Keratinocyte (primary cell): ENCODE data around the gene MAP6D1. TPM values are rescaled to one million over a fixed set of nuclear protein-coding genes. Genes with fewer than 3 reads are reported as not detected.

ENCODE experiments used
- DNase-seq: peaks from one replicate; pipeline ENCODE4 v3.0.0-alpha.2; 2011; ENCODE audit warnings: low read depth, missing footprints, low spot score
- FAIRE-seq: peaks from 2 replicates; lab custom pipeline; 2011; peaks lifted over from hg19 to GRCh38; lab: Jason Lieb, UNC
- H2AFZ ChIP-seq: 2 replicates; pipeline ENCODE4 v1.6.0; 2012; ENCODE audit warnings: low read length, control low read depth, inconsistent platforms; ENCODE audit not compliant: control insufficient read depth
- H3K27ac ChIP-seq: 2 replicates; pipeline ENCODE4 v1.5.1; 2011; ENCODE audit warnings: low read length; ENCODE audit not compliant: control insufficient read depth, insufficient read depth
- H3K27me3 ChIP-seq: 3 replicates; pipeline ENCODE4 v1.6.0; 2011; ENCODE audit warnings: low read length; ENCODE audit not compliant: control insufficient read depth, insufficient read depth; ENCODE audit errors: extremely low read depth
- H3K36me3 ChIP-seq, 2 experiments: 2 replicates in 1 of 2; 3 replicates in 1 of 2; pipeline ENCODE4 v1.5.1; 2011; ENCODE audit warnings: low read length in 2 of 2, mild to moderate bottlenecking in 1 of 2; ENCODE audit not compliant: control insufficient read depth in 2 of 2, insufficient read depth in 2 of 2; ENCODE audit errors: extremely low read depth in 1 of 2
- H3K4me1 ChIP-seq: 3 replicates; pipeline ENCODE4 v1.5.1; 2011; ENCODE audit warnings: low read length; ENCODE audit not compliant: control insufficient read depth, insufficient read depth; ENCODE audit errors: extremely low read depth
- H3K4me2 ChIP-seq: 3 replicates; pipeline ENCODE4 v1.6.0; 2011; ENCODE audit warnings: low read depth, low read length; ENCODE audit not compliant: control insufficient read depth, insufficient read depth; ENCODE audit errors: extremely low read depth
- H3K4me3 ChIP-seq, 3 experiments: fragments of 200-600 bp in 1 of 3; sonication (generic) in 1 of 3; 2 replicates in 2 of 3; 3 replicates in 1 of 3; pipeline ENCODE4 v1.5.1; 2011 to 2016; ENCODE audit warnings: low read length in 3 of 3, mild to moderate bottlenecking in 3 of 3, control low read depth in 2 of 3, inconsistent platforms in 1 of 3, low read depth in 1 of 3, mixed read lengths in 1 of 3, mixed run types in 1 of 3, moderate library complexity in 1 of 3; ENCODE audit not compliant: control insufficient read depth in 2 of 3, insufficient read depth in 2 of 3; ENCODE audit errors: extremely low read depth in 1 of 3
- H3K79me2 ChIP-seq: 2 replicates; pipeline ENCODE4 v1.6.0; 2012; ENCODE audit warnings: low read length; ENCODE audit not compliant: control insufficient read depth, insufficient read depth
- H3K9ac ChIP-seq: 3 replicates; pipeline ENCODE4 v1.6.0; 2011; ENCODE audit warnings: low read length; ENCODE audit not compliant: control insufficient read depth, insufficient read depth; ENCODE audit errors: extremely low read depth
- H3K9me1 ChIP-seq: 3 replicates; pipeline ENCODE4 v1.6.0; 2011; ENCODE audit warnings: low read length; ENCODE audit not compliant: control insufficient read depth, insufficient read depth; ENCODE audit errors: extremely low read depth
- H3K9me3 ChIP-seq: 2 replicates; pipeline ENCODE4 v1.5.1; 2012; ENCODE audit warnings: low read depth, low read length; ENCODE audit not compliant: control insufficient read depth
- H4K20me1 ChIP-seq: 3 replicates; pipeline ENCODE4 v1.6.0; 2011; ENCODE audit warnings: low read length; ENCODE audit not compliant: control insufficient read depth, insufficient read depth; ENCODE audit errors: extremely low read depth
- CTCF ChIP-seq, 3 experiments: IDR thresholded peaks in 1 of 3; conservative IDR thresholded peaks in 1 of 3; optimal IDR thresholded peaks in 1 of 3; 2 replicates in 2 of 3; 3 replicates in 1 of 3; pipeline versions ENCODE3 to v1.5.1; 2011; ENCODE audit warnings: low read length in 3 of 3, mild to moderate bottlenecking in 3 of 3, moderate library complexity in 2 of 3, control low read depth in 1 of 3, inconsistent platforms in 1 of 3; ENCODE audit not compliant: insufficient read depth in 2 of 3; ENCODE audit errors: extremely low read depth in 1 of 3
- EZH2 ChIP-seq: IDR thresholded peaks from one replicate; pipeline ENCODE4 v1.6.1; 2012; ENCODE audit warnings: inconsistent platforms, mild to moderate bottlenecking, low read length, moderate library complexity
- dilution Hi-C: fragments of 300-500 bp; cut with MboI; formaldehyde crosslinking; loops from one replicate; pipeline ENCODE4 v1.7.0; 2020; ENCODE audit warnings: low sequenced_read_pairs; ENCODE audit not compliant: extremely low pct_ligation_motif_present
- polyA plus RNA-seq, 5 experiments: library from polyadenylated mRNA; depleted of rRNA in 3 of 5; stranded (reverse) in 3 of 5; stranded (forward) in 1 of 5; unstranded in 1 of 5; fragments of >200 nt; gene quantifications; 1 replicate in 1 of 5; 2 replicates in 3 of 5; 3 replicates in 1 of 5; pipeline versions ENCODE4 v1.2.1 to v1.2.3, GENCODE V29; 2011 to 2012; ENCODE audit warnings: missing spikeins in 2 of 5, low read depth in 1 of 5, low replicate concordance in 1 of 5

Gene MAP6D1
- polyA plus RNA-seq, 1 donor (not counting 4 experiments of a cell fraction or from before 2014, with no cell fraction given): 1.4 TPM

- dilution Hi-C loops: no loop called here
Observed at GRCh38 chr3:183837894-183838293, 12.5 kb upstream of the MAP6D1 start.

GRCh38 chr3:183837390-183837789 is 12.0 kb upstream of the MAP6D1 start:
- no peak for DNase-seq

More at GRCh38 chr3:183837894-183838293, 12.5 kb upstream of the MAP6D1 start:
- Histone ChIP-seq H3K4me3 (no peak overlapping the region), H3K27ac (no peak overlapping the region), H3K27me3 (no peaks in the 10 kb centered on the region), H3K79me2 (no peaks in the 10 kb centered on the region), H2AFZ (no peak overlapping the region), H3K9me1 (no peaks in the 10 kb centered on the region), H3K4me2 (no peak overlapping the region), H4K20me1 (no peaks in the 10 kb centered on the region), H3K9me3 (no peaks in the 10 kb centered on the region), H3K4me1 (no peaks in the 10 kb centered on the region), H3K9ac (no peak overlapping the region), H3K36me3 (peaks cover 12% of the 10 kb centered on the region in 2 experiments)
- no peak for DNase-seq
- no peak for FAIRE-seq
- TF ChIP-seq EZH2: no peak
- no peak for TF ChIP-seq CTCF (optimal IDR thresholded peaks at IDR 0.05 in 1 of 3, IDR thresholded peaks at IDR 0.05 in 1 of 3, conservative IDR thresholded peaks at IDR 0.05 in 1 of 3; ENCODE audit: extremely low read depth in 1 of 3, insufficient read depth in 2 of 3, low read length in 3 of 3)

More at GRCh38 chr3:183837390-183837789, 12.0 kb upstream of the MAP6D1 start:
- Histone ChIP-seq H3K27ac (no peak overlapping the region), H3K36me3 (peaks cover 12 to 15% of the 10 kb centered on the region in 2 experiments), H3K4me2 (no peak overlapping the region), H4K20me1 (no peaks in the 10 kb centered on the region), H3K4me1 (no peaks in the 10 kb centered on the region), H3K9ac (no peak overlapping the region), H3K79me2 (no peaks in the 10 kb centered on the region), H2AFZ (no peak overlapping the region), H3K9me3 (no peaks in the 10 kb centered on the region), H3K4me3 (no peak overlapping the region), H3K9me1 (no peaks in the 10 kb centered on the region), H3K27me3 (no peaks in the 10 kb centered on the region)
- TF ChIP-seq CTCF (optimal IDR thresholded peaks at IDR 0.05 in 1 of 3, IDR thresholded peaks at IDR 0.05 in 1 of 3, conservative IDR thresholded peaks at IDR 0.05 in 1 of 3; ENCODE audit: extremely low read depth in 1 of 3, insufficient read depth in 2 of 3, low read length in 3 of 3) (no peak), EZH2 (no peak)
- dilution Hi-C loops: no loop called here
- no peak for FAIRE-seq
